BLaER1 (cell line): ENCODE results near the gene LSM3.

Source experiments
- H3K27ac ChIP-seq: shearing (Covaris generic); formaldehyde crosslinking; 2 replicates; pipeline ENCODE4 v1.8.1; 2022
- H3K27me3 ChIP-seq: shearing (Covaris generic); formaldehyde crosslinking; 2 replicates; pipeline ENCODE4 v1.8.1; 2022
- H3K36me3 ChIP-seq: shearing (Covaris generic); formaldehyde crosslinking; 2 replicates; pipeline ENCODE4 v1.8.1; 2022
- H3K4me1 ChIP-seq: shearing (Covaris generic); formaldehyde crosslinking; 2 replicates; pipeline ENCODE4 v1.8.1; 2022
- H3K4me2 ChIP-seq: shearing (Covaris generic); formaldehyde crosslinking; 2 replicates; pipeline ENCODE4 v1.8.1; 2022
- H3K4me3 ChIP-seq: shearing (Covaris generic); formaldehyde crosslinking; 2 replicates; pipeline ENCODE4 v1.8.1; 2022
- H3K9ac ChIP-seq: shearing (Covaris generic); formaldehyde crosslinking; 2 replicates; pipeline ENCODE4 v1.8.1; 2022
- H3K9me3 ChIP-seq: shearing (Covaris generic); formaldehyde crosslinking; 2 replicates; pipeline ENCODE4 v1.8.1; 2022
- H4K20me1 ChIP-seq: shearing (Covaris generic); formaldehyde crosslinking; 2 replicates; pipeline ENCODE4 v1.8.1; 2022
- Cebpa-rat ChIP-seq: shearing (Covaris generic); IDR thresholded peaks from 2 replicates; pipeline ENCODE4 v1.8.1; 2022

The LSM3 gene

DNA sequence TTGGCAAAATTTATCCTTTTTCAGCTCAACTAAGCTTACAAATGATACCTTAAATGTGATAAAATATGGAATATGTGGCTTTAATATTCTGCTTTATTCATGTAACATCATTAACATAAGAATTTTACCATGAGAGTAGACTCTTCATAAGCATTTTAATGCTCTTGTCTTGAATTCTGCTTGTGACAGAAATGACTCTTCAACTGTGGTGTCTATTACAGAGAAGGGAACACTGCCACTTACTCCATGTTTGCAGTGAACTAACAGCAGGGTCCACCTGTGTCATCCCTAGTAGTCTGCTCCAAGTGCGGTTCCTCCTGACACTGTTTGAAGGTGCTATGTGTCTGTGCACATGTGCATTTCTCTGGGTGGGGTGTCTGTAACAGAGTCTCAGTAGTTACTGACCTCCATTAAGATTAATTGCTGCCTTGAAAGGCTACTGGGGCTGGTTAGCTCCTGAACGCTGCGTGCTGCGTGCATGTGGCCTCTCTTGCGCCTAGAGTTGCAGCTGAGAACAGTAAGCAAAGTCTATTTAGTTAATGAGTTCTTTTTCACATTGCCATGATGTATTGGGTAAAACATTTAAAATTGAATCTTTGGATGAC, 8.3 kb downstream of the LSM3 start:
- peaks cover 77% of the 10 kb centered on the region for H3K36me3 ChIP-seq
- H3K9ac ChIP-seq = no peak overlapping the region
- H3K27me3 ChIP-seq = no peaks in the 10 kb centered on the region
- peaks cover 13% of the 10 kb centered on the region for H3K9me3 ChIP-seq
- peaks cover 52% of the 10 kb centered on the region for H4K20me1 ChIP-seq
- no peak overlapping the region for H3K4me3 ChIP-seq
- no peak overlapping the region for H3K27ac ChIP-seq
- peaks cover 7% of the 10 kb centered on the region; the same call in 1 of the 2 replicates for H3K4me1 ChIP-seq
- no peak overlapping the region for H3K4me2 ChIP-seq
- TF ChIP-seq Cebpa-rat = no peak

- TF ChIP-seq Cebpa-rat = no peak
- Histone ChIP-seq H4K20me1 (peaks cover 55% of the 10 kb centered on the region), H3K9me3 (peaks cover 13% of the 10 kb centered on the region), H3K4me1 (no peaks in the 10 kb centered on the region), H3K9ac (no peak overlapping the region), H3K27ac (no peak overlapping the region), H3K4me3 (no peak overlapping the region), H3K4me2 (no peak overlapping the region), H3K27me3 (no peaks in the 10 kb centered on the region), H3K36me3 (peaks cover 64% of the 10 kb centered on the region)
These were observed 9.6 kb downstream of the LSM3 start for GRCh38 chr3:14188041-14188754.

GRCh38 chr3:14194865-14195264, 16.2 kb downstream of the LSM3 start:
- Histone ChIP-seq H3K4me1 (no peaks in the 10 kb centered on the region), H3K27ac (no peak overlapping the region), H3K36me3 (peaks cover 68% of the 10 kb centered on the region), H3K4me2 (no peak overlapping the region), H3K4me3 (no peak overlapping the region), H4K20me1 (peaks cover 71% of the 10 kb centered on the region), H3K9me3 (peaks cover 4% of the 10 kb centered on the region; the same call in 1 of the 2 replicates), H3K27me3 (no peaks in the 10 kb centered on the region), H3K9ac (no peak overlapping the region)
- TF ChIP-seq Cebpa-rat = no peak

DNA sequence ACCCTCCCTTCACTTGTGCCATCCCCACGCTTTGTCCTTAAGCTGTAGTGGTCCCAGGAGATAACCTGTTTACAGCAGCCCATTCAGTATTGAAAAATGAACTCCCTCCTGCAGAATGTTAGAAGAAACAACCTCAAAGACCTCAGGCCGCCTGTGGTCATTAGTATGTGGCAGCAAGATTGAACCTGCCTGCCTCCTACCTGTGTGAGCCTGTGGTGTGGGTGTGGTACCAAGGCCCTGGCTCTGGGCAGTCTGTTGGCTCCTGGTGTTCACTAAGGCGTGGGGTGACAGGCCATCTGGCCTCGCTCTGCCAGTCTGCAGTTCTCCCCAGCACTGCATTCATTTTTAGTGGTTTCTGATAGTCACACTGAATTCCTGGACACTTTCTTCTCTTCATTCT, 21.0 kb downstream of the LSM3 start:
- no peaks in the 10 kb centered on the region for H3K9me3 ChIP-seq
- H3K36me3 ChIP-seq = peaks cover 57% of the 10 kb centered on the region
- H3K9ac ChIP-seq = no peak overlapping the region

GRCh38 chr3:14200276-14200675, 21.7 kb downstream of the LSM3 start:
- H3K27ac ChIP-seq = no peak overlapping the region
- peaks cover 6% of the 10 kb centered on the region for H3K4me1 ChIP-seq
- H3K9me3 ChIP-seq = no peaks in the 10 kb centered on the region
- H3K27me3 ChIP-seq = no peaks in the 10 kb centered on the region
- H3K36me3 ChIP-seq = peaks cover 51% of the 10 kb centered on the region
- TF ChIP-seq Cebpa-rat = no peak
- H3K4me3 ChIP-seq = no peak overlapping the region
- peaks cover 45% of the 10 kb centered on the region for H4K20me1 ChIP-seq
- no peak overlapping the region for H3K9ac ChIP-seq
- no peak overlapping the region for H3K4me2 ChIP-seq

More for the DNA sequence above, 21.0 kb downstream of the LSM3 start:
- Histone ChIP-seq H3K4me1 (peaks cover 1% of the 10 kb centered on the region), H3K27ac (no peak overlapping the region), H3K4me3 (no peak overlapping the region), H3K4me2 (no peak overlapping the region), H4K20me1 (peaks cover 51% of the 10 kb centered on the region), H3K27me3 (no peaks in the 10 kb centered on the region)
- no peak for TF ChIP-seq Cebpa-rat

GRCh38 chr3:14200841-14201240, 22.2 kb downstream of the LSM3 start:
- Histone ChIP-seq H3K4me2 (no peak overlapping the region), H3K36me3 (peaks cover 45% of the 10 kb centered on the region), H3K27me3 (no peaks in the 10 kb centered on the region), H3K9ac (no peak overlapping the region), H3K4me3 (no peak overlapping the region), H3K27ac (no peak overlapping the region), H4K20me1 (peaks cover 39% of the 10 kb centered on the region), H3K9me3 (no peaks in the 10 kb centered on the region), H3K4me1 (peaks cover 6% of the 10 kb centered on the region)
- no peak for TF ChIP-seq Cebpa-rat

DNA sequence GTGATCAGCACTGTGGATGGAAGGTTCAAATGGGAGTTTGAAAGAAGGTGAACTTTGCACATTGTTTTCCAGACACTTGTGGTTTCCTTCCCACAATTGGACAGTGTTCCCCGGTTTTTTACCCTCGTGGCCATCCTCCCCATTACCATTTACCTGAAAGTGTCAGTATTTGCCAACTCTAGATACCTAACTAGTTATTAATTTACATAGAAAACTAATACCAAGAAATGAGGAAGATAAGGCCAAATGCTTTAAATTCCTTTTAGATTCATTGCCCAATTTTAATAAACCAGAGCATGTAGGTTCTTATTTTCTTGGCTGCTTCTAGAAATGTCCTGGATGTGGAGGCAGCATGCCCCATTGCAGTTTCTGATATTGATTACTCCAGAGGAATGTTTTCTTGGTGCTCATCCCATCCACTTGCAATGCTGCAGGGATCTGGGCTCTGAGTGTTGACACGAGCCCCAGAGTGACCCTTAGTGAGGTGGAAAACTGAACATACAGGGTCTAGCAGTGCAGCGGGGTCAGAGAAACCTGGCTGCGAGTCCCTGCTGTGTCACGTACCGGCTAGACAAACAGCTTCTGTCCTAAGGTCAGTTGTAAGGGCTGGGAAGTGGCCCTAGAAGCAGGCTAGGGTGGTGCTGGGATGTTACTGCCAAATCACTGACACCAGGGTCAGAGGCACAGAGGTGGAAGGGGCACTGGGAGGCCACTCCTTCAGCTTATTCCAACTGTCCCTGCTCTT, 23.5 kb downstream of the LSM3 start:
- Histone ChIP-seq H3K9ac (no peak overlapping the region), H3K27ac (no peak overlapping the region), H3K4me1 (peaks cover 6% of the 10 kb centered on the region), H3K4me2 (no peak overlapping the region), H4K20me1 (peaks cover 26% of the 10 kb centered on the region), H3K9me3 (no peaks in the 10 kb centered on the region), H3K4me3 (no peak overlapping the region), H3K36me3 (peaks cover 33% of the 10 kb centered on the region), H3K27me3 (no peaks in the 10 kb centered on the region)
- no peak for TF ChIP-seq Cebpa-rat

GRCh38 chr3:14202874-14203520, 24.4 kb downstream of the LSM3 start:
- Histone ChIP-seq H3K4me1 (peaks cover 6% of the 10 kb centered on the region), H3K4me2 (no peak overlapping the region), H3K36me3 (peaks cover 25% of the 10 kb centered on the region), H4K20me1 (peaks cover 22% of the 10 kb centered on the region; the same call in 1 of the 2 replicates), H3K9me3 (no peaks in the 10 kb centered on the region), H3K9ac (no peak overlapping the region), H3K4me3 (no peak overlapping the region), H3K27me3 (no peaks in the 10 kb centered on the region), H3K27ac (no peak overlapping the region)
- TF ChIP-seq Cebpa-rat = no peak

GRCh38 chr3:14203521-14204079, 25.0 kb downstream of the LSM3 start:
- Histone ChIP-seq H3K9ac (no peak overlapping the region), H3K4me2 (no peak overlapping the region), H3K27me3 (no peaks in the 10 kb centered on the region), H3K9me3 (no peaks in the 10 kb centered on the region), H4K20me1 (peaks cover 22% of the 10 kb centered on the region; the same call in 1 of the 2 replicates), H3K4me1 (peaks cover 6% of the 10 kb centered on the region), H3K36me3 (peaks cover 19% of the 10 kb centered on the region), H3K27ac (no peak overlapping the region), H3K4me3 (no peak overlapping the region)
- no peak for TF ChIP-seq Cebpa-rat
